ENCODE data around the gene SLC12A9.
"Not testable (repeated sequence)": the region's sequence is repeated elsewhere in the genome, so short reads cannot be mapped to it uniquely, and the experiment has no call there.

SLC12A9 gene

GRCh38 chr7:100852048-100852872, at the start of gene SLC12A9:
TSS of gene SLC12A9 (plus strand) at chr7:100852713. CDS start at chr7:100854198, 1,485 bp downstream.
- Mint-ChIP-seq H3K9me3 (no peaks in the 10 kb centered on the region), H3K36me3 (peaks cover 19 to 22% of the 10 kb centered on the region in 2 donors), H3K4me1 (peaks cover 22 to 44% of the 10 kb centered on the region in 2 donors), H3K27ac (peak within 1 kb of the TSS; percentile 89), H3K4me3 (peak within 1 kb of the TSS; percentile 91 to 100), H3K27me3 (no peaks in the 10 kb centered on the region)
- ATAC-seq (replicated peaks), result peak; percentile 95
- peak; percentile 82 for DNase-seq

GRCh38 chr7:100802951-100803350, 49.6 kb upstream of the SLC12A9 start:
- H3K27ac Mint-ChIP-seq, result peak overlapping the region; percentile 93
- H3K27me3 Mint-ChIP-seq, result no peaks in the 10 kb centered on the region
- peak; percentile 18 to 24 for ATAC-seq (replicated peaks)
- no peaks in the 10 kb centered on the region for H3K9me3 Mint-ChIP-seq
- peak overlapping the region; percentile 62 to 67 for H3K4me3 Mint-ChIP-seq
- peaks cover 29 to 50% of the 10 kb centered on the region in 2 donors for H3K4me1 Mint-ChIP-seq
- peak; percentile 36 for DNase-seq
- peaks cover 0 to 2% of the 10 kb centered on the region in 2 donors for H3K36me3 Mint-ChIP-seq

GRCh38 chr7:100803398-100804161, 48.9 kb upstream of the SLC12A9 start:
- no peaks in the 10 kb centered on the region for H3K27me3 Mint-ChIP-seq
- ATAC-seq (replicated peaks) (peak; percentile 97), DNase-seq (peak; percentile 87)
- H3K9me3 Mint-ChIP-seq, result no peaks in the 10 kb centered on the region
- H3K36me3 Mint-ChIP-seq, result peaks cover 0 to 2% of the 10 kb centered on the region in 2 donors
- peaks cover 25 to 47% of the 10 kb centered on the region in 2 donors for H3K4me1 Mint-ChIP-seq
- peak overlapping the region; percentile 93 for H3K27ac Mint-ChIP-seq
- peak overlapping the region; percentile 62 to 67 for H3K4me3 Mint-ChIP-seq

- H3K4me1 Mint-ChIP-seq, result peaks cover 17 to 35% of the 10 kb centered on the region in 2 donors
- ATAC-seq (replicated peaks) (no peak), DNase-seq (no peak)
- H3K27me3 Mint-ChIP-seq, result no peaks in the 10 kb centered on the region
- H3K4me3 Mint-ChIP-seq, result no peak overlapping the region
- no peaks in the 10 kb centered on the region for H3K9me3 Mint-ChIP-seq
- peaks cover 0 to 2% of the 10 kb centered on the region in 2 donors for H3K36me3 Mint-ChIP-seq
- peak overlapping the region; percentile 81 for H3K27ac Mint-ChIP-seq
Measured at GRCh38 chr7:100804681-100805431, 47.7 kb upstream of the SLC12A9 start.

GRCh38 chr7:100806276-100806675, 46.2 kb upstream of the SLC12A9 start:
- DNase-seq, result no peak
- H3K27ac Mint-ChIP-seq, result no peak overlapping the region
- H3K36me3 Mint-ChIP-seq, result peaks cover 0 to 2% of the 10 kb centered on the region in 2 donors
- no peak for ATAC-seq (replicated peaks)
- peaks cover 14 to 30% of the 10 kb centered on the region in 2 donors for H3K4me1 Mint-ChIP-seq
- H3K4me3 Mint-ChIP-seq, result no peak overlapping the region
- H3K27me3 Mint-ChIP-seq, result no peaks in the 10 kb centered on the region
- H3K9me3 Mint-ChIP-seq, result no peaks in the 10 kb centered on the region

GRCh38 chr7:100806883-100807282, 45.6 kb upstream of the SLC12A9 start:
- not testable (repeated sequence) for H3K27me3 Mint-ChIP-seq; DNase-seq; ATAC-seq (replicated peaks); H3K9me3 Mint-ChIP-seq; H3K27ac Mint-ChIP-seq; H3K36me3 Mint-ChIP-seq; H3K4me3 Mint-ChIP-seq
- H3K4me1 Mint-ChIP-seq, result peaks cover 14 to 27% of the 10 kb centered on the region in 2 donors

GRCh38 chr7:100808354-100808875, 44.1 kb upstream of the SLC12A9 start:
- DNase-seq, result no peak
- Mint-ChIP-seq H3K4me1 (peaks cover 6 to 12% of the 10 kb centered on the region in 2 donors), H3K4me3 (no peak overlapping the region), H3K36me3 (peaks cover 4 to 6% of the 10 kb centered on the region in 2 donors), H3K9me3 (no peaks in the 10 kb centered on the region), H3K27ac (no peak overlapping the region), H3K27me3 (no peaks in the 10 kb centered on the region)
- no peak for ATAC-seq (replicated peaks)

- H3K4me3 Mint-ChIP-seq, result no peak overlapping the region
- peaks cover 4% of the 10 kb centered on the region in 2 donors for H3K36me3 Mint-ChIP-seq
- H3K27ac Mint-ChIP-seq, result no peak overlapping the region
- H3K9me3 Mint-ChIP-seq, result no peaks in the 10 kb centered on the region
- no peaks in the 10 kb centered on the region for H3K27me3 Mint-ChIP-seq
- DNase-seq (no peak), ATAC-seq (replicated peaks) (no peak)
- H3K4me1 Mint-ChIP-seq, result no peaks in the 10 kb centered on the region
Measured at GRCh38 chr7:100811480-100811879, 41.0 kb upstream of the SLC12A9 start.

- Mint-ChIP-seq H3K9me3 (no peaks in the 10 kb centered on the region), H3K4me3 (no peak overlapping the region), H3K27ac (no peak overlapping the region), H3K27me3 (no peaks in the 10 kb centered on the region), H3K36me3 (peaks cover 4% of the 10 kb centered on the region in 2 donors), H3K4me1 (no peaks in the 10 kb centered on the region)
- DNase-seq (no peak), ATAC-seq (replicated peaks) (no peak)
Measured at GRCh38 chr7:100812729-100813128, 39.8 kb upstream of the SLC12A9 start.

- H3K27ac Mint-ChIP-seq; H3K4me3 Mint-ChIP-seq; H3K27me3 Mint-ChIP-seq; DNase-seq; H3K36me3 Mint-ChIP-seq; H3K9me3 Mint-ChIP-seq; ATAC-seq (replicated peaks); H3K4me1 Mint-ChIP-seq: not testable (repeated sequence)
Measured at GRCh38 chr7:100816515-100816914, 36.0 kb upstream of the SLC12A9 start.

GRCh38 chr7:100817097-100817496, 35.4 kb upstream of the SLC12A9 start:
- no peaks in the 10 kb centered on the region for H3K27me3 Mint-ChIP-seq
- no peak overlapping the region for H3K4me3 Mint-ChIP-seq
- peaks cover 4% of the 10 kb centered on the region in 2 donors for H3K36me3 Mint-ChIP-seq
- no peaks in the 10 kb centered on the region for H3K9me3 Mint-ChIP-seq
- ATAC-seq (replicated peaks), result no peak
- H3K27ac Mint-ChIP-seq, result peak overlapping the region; percentile 37
- DNase-seq, result no peak
- H3K4me1 Mint-ChIP-seq, result no peaks in the 10 kb centered on the region

- peaks cover 3 to 5% of the 10 kb centered on the region in 2 donors for H3K27me3 Mint-ChIP-seq
- no peak overlapping the region for H3K27ac Mint-ChIP-seq
- no peak overlapping the region for H3K4me3 Mint-ChIP-seq
- no peaks in the 10 kb centered on the region for H3K4me1 Mint-ChIP-seq
- H3K36me3 Mint-ChIP-seq, result no peaks in the 10 kb centered on the region
- DNase-seq (no peak), ATAC-seq (replicated peaks) (no peak)
- no peaks in the 10 kb centered on the region for H3K9me3 Mint-ChIP-seq
Measured at GRCh38 chr7:100818366-100818765, 34.1 kb upstream of the SLC12A9 start.

GRCh38 chr7:100818825-100819224, 33.7 kb upstream of the SLC12A9 start:
- no peaks in the 10 kb centered on the region for H3K4me1 Mint-ChIP-seq
- no peaks in the 10 kb centered on the region for H3K36me3 Mint-ChIP-seq
- no peaks in the 10 kb centered on the region for H3K9me3 Mint-ChIP-seq
- H3K27ac Mint-ChIP-seq, result no peak overlapping the region
- no peak for DNase-seq
- H3K27me3 Mint-ChIP-seq, result peaks cover 7 to 9% of the 10 kb centered on the region in 2 donors
- H3K4me3 Mint-ChIP-seq, result no peak overlapping the region
- ATAC-seq (replicated peaks), result no peak

- no peaks in the 10 kb centered on the region for H3K36me3 Mint-ChIP-seq
- no peak overlapping the region for H3K27ac Mint-ChIP-seq
- H3K9me3 Mint-ChIP-seq, result no peaks in the 10 kb centered on the region
- no peaks in the 10 kb centered on the region for H3K4me1 Mint-ChIP-seq
- H3K27me3 Mint-ChIP-seq, result peaks cover 14 to 17% of the 10 kb centered on the region in 2 donors
- DNase-seq (no peak), ATAC-seq (replicated peaks) (no peak)
- no peak overlapping the region for H3K4me3 Mint-ChIP-seq
Measured at GRCh38 chr7:100819586-100819985, 32.9 kb upstream of the SLC12A9 start.
